BJ (cell line): ENCODE data around the gene SUSD4. TPM values are rescaled to one million over a fixed set of nuclear protein-coding genes. Genes with fewer than 3 reads are reported as not detected.

Experiments used
- CTCF ChIA-PET: fragments of 350-600 bp; formaldehyde crosslinking; extraction: SDS; loops from one replicate; lab custom pipeline; 2021; ENCODE audit warnings: antibody characterized with exemption, inconsistent platforms; lab: Yijun Ruan, JAX
- POLR2A ChIA-PET: fragments of 300-600 bp; sonication (Branson Sonifier 250); formaldehyde crosslinking; extraction: SDS; loops from one replicate; lab custom pipeline; 2021; ENCODE audit warnings: antibody characterized with exemption; lab: Charles Lee
- DNase-seq: peaks from one replicate; pipeline ENCODE4 v3.0.0-alpha.2; 2011; ENCODE audit warnings: low read depth
- H3K27me3 ChIP-seq: 2 replicates; pipeline ENCODE4 v1.6.0; 2011; ENCODE audit warnings: low read length; ENCODE audit not compliant: control insufficient read depth, insufficient read depth
- H3K36me3 ChIP-seq: 2 replicates; pipeline ENCODE4 v1.5.1; 2011; ENCODE audit warnings: low read length; ENCODE audit not compliant: control insufficient read depth, insufficient read depth
- H3K4me3 ChIP-seq: 2 replicates; pipeline ENCODE4 v1.5.1; 2011; ENCODE audit warnings: low read depth, mild to moderate bottlenecking, control low read depth, low read length
- polyA plus RNA-seq: library from polyadenylated mRNA; depleted of rRNA; stranded (reverse); fragments of >200 nt; gene quantifications from 2 replicates; pipeline ENCODE4 v1.2.3, GENCODE V29; 2011
- TF ChIP-seq, protein P1 (sequence below): IDR thresholded peaks from 2 replicates; pipeline ENCODE4 v1.5.1; 2011; ENCODE audit warnings: low read depth, mild to moderate bottlenecking, control low read depth, inconsistent platforms, low read length, moderate library complexity; ENCODE audit not compliant: insufficient read depth

SUSD4 gene
- polyA plus RNA-seq, 1 experiment, result 0.32 TPM

DNA sequence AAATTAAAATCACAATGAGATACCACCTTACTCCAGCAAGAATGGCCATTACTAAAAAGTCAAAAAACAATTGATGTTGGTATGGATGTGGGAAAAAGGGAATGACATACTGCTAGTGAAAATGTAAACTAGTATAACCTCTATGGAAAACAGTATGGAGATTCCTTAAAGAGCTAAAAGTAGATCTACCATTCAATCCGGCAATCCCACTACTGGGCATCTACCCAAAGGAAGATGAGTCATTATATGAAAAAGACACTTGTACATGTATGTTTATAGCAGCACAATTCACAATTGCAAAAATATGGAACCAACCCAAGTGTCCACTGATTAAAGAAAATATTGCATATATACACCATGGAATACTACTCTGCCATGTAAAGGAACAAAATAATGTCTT lies 37.2 kb downstream of the SUSD4 start:
- Histone ChIP-seq H3K36me3 (no peaks in the 10 kb centered on the region), H3K27me3 (peaks cover 3% of the 10 kb centered on the region; the same call in 1 of the 2 replicates), H3K4me3 (no peak overlapping the region)
- CTCF ChIA-PET, result interaction anchor here (1.0 kb wide), 1 partner anchor 10 kb away, joined by 3 read pairs; no protein-coding TSS in a partner anchor
- TF ChIP-seq, protein P1, sequence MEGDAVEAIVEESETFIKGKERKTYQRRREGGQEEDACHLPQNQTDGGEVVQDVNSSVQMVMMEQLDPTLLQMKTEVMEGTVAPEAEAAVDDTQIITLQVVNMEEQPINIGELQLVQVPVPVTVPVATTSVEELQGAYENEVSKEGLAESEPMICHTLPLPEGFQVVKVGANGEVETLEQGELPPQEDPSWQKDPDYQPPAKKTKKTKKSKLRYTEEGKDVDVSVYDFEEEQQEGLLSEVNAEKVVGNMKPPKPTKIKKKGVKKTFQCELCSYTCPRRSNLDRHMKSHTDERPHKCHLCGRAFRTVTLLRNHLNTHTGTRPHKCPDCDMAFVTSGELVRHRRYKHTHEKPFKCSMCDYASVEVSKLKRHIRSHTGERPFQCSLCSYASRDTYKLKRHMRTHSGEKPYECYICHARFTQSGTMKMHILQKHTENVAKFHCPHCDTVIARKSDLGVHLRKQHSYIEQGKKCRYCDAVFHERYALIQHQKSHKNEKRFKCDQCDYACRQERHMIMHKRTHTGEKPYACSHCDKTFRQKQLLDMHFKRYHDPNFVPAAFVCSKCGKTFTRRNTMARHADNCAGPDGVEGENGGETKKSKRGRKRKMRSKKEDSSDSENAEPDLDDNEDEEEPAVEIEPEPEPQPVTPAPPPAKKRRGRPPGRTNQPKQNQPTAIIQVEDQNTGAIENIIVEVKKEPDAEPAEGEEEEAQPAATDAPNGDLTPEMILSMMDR, result no peak
- POLR2A ChIA-PET, result no interaction called here
- DNase-seq, result no peak

DNA sequence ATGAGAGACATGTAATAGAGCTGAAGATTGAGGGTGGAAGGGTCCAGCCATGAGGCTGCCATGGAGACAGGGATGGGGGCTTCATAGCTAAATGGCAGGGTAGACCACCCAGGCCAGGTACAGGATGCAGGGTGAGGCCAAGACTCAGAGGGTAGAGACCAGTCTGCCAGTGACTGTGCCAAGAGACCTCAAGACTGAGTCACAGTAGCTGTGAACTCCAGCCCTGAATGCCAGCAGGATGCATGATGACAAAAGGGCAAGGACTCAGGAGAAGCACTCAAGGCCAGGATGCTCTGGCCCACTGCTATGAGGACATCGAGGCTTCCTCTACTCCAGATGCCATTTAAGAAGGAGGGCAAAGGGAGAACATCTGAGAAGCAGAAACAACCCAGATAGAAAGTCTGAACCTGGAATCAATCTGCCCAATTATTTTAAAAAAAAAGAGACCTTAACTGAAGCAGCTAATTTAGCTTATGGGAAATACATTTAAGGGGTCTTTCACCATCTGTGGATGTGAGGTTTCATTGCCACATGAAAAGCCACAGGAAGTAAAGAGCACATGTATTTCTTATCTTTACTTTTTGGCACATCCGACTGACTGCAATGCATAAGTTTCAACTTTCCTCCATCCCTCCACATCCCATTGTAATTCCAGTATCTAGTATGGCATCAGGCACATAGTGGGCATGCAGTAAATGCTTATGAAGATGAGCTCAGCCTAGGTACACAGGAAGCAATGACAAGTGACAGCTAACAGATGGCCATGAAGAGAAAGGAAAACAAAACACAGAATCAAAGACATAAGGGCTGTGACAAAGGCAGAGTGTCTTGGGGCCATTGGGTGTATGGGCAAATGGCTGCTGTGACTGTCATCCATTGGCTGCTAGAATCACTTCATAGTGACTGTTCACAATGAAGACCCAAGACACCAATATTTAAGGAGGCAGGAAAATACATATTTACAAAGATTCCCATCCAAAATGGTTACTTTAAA lies 40.2 kb downstream of the SUSD4 start:
- H3K27me3 ChIP-seq, result peaks cover 3% of the 10 kb centered on the region
- DNase-seq, result no peak
- ChIA-PET CTCF (interaction anchor here (1.7 kb wide), 1 partner anchor 19 kb away, joined by 5 read pairs; no protein-coding TSS in a partner anchor), POLR2A (no interaction called here)
- TF ChIP-seq, protein P1, result no peak
- H3K4me3 ChIP-seq, result no peak overlapping the region
- H3K36me3 ChIP-seq, result no peaks in the 10 kb centered on the region

DNA sequence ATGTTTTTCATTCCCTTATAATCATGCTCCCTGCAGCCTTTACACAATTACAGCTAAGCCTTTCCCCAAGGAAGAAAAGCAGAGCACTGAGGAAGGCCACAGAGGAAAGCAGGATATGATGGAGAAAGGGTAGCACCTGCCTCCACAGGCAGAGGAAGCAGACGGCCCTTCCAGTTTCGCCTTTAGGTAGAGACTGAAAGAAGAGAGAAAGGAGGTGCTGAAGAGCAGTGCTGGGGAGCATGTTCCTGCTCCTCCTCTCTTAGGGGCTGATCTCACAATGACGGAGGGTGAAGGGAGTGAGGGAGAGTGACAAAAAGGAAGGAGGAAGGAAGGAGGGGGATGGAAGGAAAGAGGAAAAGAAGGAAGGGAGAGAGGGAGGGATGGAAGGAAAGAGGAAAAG lies 41.1 kb downstream of the SUSD4 start:
- TF ChIP-seq, protein P1, result no peak
- POLR2A ChIA-PET, result no interaction called here

GRCh38 chr1:223320959-223321358 lies 43.0 kb downstream of the SUSD4 start:
- TF ChIP-seq, protein P1, result no peak
- POLR2A ChIA-PET, result no interaction called here
- CTCF ChIA-PET, result no interaction called here

More for the DNA sequence above, 41.1 kb downstream of the SUSD4 start:
- DNase-seq, result no peak
- CTCF ChIA-PET, result interaction anchor here (1.7 kb wide), 1 partner anchor 18 kb away, joined by 5 read pairs; no protein-coding TSS in a partner anchor
- H3K27me3 ChIP-seq, result peaks cover 3% of the 10 kb centered on the region
- H3K36me3 ChIP-seq, result no peaks in the 10 kb centered on the region
- H3K4me3 ChIP-seq, result no peak overlapping the region

GRCh38 chr1:223319905-223320580 lies 43.9 kb downstream of the SUSD4 start:
- TF ChIP-seq, protein P1, result no peak
- POLR2A ChIA-PET, result no interaction called here
- CTCF ChIA-PET, result no interaction called here
- Histone ChIP-seq H3K4me3 (no peak overlapping the region), H3K27me3 (peaks cover 3% of the 10 kb centered on the region), H3K36me3 (no peaks in the 10 kb centered on the region)
- DNase-seq, result no peak

More at GRCh38 chr1:223320959-223321358, 43.0 kb downstream of the SUSD4 start:
- Histone ChIP-seq H3K4me3 (no peak overlapping the region), H3K27me3 (peaks cover 3% of the 10 kb centered on the region), H3K36me3 (no peaks in the 10 kb centered on the region)
- DNase-seq, result no peak
